IPS-NIHi7 (cell line): Measurements from ENCODE around the gene SYP.
"Not testable (repeated sequence)": the region's sequence is repeated elsewhere in the genome, so short reads cannot be mapped to it uniquely, and the experiment has no call there.

Experiments
- DNase-seq: peaks from one replicate; pipeline ENCODE4 v3.0.0; 2012; ENCODE audit warnings: mixed read lengths; ENCODE audit errors: extremely low spot score

Gene SYP

GRCh38 chrX:49166914-49167739 is 32.9 kb downstream of the SYP start:
- no peak for DNase-seq

DNA sequence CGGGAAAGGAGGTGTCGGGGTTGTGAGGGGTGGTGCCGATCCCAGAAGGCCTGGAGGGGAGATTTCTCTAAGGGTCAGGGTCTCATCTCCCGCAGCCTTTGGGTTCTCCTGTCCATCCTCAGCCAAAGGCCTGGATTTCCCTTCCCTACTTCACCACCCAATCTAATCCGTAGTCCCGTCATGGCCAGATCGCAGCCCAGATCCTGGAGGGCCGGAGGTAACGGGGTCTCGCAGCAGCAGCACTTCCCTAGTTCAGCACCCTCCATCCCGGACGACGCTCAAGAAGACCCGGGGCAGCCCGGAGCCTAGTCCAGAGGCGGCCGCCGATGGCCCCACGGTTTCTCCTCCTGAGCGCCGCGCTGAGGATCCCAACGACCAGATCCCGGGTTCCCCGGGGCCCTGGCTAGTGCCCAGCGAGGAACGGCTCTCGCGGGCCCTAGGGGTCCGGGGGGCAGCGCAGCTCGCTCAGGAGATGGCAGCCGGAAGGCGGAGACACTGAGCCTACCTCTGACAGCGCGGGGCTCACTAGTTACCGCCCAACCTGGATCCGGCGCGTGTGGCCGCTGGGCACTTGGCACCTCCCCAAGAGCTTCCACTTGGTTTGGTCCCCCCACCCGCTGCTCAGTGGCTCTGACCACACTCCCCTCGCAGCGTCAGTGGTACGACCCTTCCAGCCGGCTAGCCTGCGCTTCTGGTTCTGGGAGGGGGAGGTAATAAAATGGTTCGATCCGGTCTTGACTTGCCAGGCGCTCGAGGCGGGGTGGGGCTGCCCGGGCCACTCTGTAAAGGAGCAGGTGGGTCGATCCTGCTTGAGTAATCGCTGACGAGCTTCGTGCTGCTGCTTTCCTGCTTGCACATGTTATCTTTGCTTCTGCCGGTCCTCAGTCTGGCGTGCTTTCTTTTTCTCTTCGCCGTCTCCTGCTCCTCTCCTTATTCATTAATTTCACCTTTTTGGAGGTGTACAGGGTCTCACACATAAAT is 33.8 kb downstream of the SYP start:
- DNase-seq: peak; percentile 63

GRCh38 chrX:49164589-49165360 is 35.2 kb downstream of the SYP start:
- DNase-seq: no peak

DNA sequence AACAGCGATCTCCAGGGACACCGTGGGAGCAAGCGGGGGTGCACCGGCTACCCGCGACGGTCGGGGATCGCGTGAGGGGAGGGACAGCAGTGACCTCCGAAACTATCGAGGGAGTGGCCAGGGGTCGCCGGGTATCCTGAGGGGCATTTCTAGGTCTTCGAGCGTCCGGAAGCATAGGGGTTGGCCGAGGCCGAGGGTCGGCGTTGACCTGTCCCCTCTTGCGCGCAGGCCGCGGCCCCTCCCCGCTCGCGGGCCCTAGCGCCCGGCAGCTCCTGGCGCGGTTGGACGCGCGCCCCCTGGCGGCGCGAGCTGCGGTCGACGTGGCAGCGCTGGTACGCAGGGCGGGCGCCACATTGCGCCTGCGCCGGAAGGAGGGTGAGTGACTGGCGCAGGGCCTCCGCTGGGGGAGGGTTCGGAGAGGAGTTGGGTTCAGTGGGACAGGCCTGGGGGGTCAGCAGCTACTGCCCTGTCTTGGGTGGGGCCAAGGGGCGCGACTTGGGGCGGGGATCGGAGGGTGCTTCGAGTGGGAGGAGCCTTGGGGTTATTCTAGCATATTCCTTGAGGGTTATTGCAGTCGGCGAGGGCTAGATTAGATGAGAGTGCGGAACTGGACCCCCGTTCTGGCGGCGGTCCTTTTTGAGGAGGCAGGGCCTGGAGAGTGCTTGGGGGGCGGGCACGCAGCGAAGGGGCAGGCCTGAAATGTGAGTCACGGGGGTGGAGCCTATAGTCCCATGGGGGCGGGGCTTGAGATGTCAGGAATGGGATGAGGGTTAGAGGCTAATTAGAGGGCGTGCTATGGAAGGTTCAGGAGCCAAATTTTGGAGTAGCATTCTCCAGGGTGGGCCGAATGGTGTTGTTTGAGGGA is 36.2 kb downstream of the SYP start:
- peak; percentile 65 for DNase-seq

GRCh38 chrX:49162620-49163019 is 37.4 kb downstream of the SYP start, which contains the start of gene MAGIX:
Gene MAGIX, plus strand, starts transcription at chrX:49162758. Its CDS starts 132 bp downstream, at chrX:49162890.
- DNase-seq: no peak

GRCh38 chrX:49161632-49162031 is 38.4 kb downstream of the SYP start:
- no peak for DNase-seq

DNA sequence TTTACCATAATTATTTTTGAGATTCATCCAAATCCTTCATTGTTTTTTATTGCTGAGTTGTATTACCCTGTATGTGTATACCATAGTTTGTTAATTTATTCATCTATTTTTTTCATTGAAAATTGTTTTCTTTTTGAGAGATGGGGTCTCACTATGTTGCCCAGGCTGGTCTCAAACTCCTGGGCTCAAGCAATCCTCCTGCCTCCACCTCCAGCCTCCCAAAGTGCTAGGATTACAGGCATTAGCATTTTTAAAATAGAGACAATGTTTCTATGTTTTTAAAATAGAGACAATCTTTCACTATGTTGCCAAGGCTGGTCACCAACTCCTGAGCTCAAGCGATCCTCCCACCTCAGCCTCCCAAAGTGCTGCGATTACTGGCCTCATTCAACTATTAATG is 39.1 kb downstream of the SYP start:
- DNase-seq: no peak

DNA sequence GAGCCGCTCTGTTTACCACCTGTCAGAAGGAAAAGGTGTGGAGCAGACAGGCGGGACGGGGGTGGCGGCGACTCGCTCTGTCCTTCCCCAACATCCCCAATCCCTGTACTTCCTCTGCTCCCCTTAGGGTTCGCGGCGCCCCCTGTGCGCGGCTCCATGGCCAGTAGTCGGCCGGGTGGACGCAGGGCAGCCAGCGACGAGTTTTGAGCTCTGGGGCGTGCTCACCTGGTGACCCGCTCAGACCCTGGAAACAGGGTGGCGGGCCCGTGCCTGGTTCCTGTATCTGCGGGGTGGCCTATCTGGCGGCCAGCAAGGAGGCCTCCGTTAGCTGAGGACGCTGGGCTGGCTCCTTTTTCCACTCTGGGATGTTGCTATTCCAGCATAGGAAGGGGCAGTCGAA is 42.8 kb downstream of the SYP start:
- no peak for DNase-seq

DNA sequence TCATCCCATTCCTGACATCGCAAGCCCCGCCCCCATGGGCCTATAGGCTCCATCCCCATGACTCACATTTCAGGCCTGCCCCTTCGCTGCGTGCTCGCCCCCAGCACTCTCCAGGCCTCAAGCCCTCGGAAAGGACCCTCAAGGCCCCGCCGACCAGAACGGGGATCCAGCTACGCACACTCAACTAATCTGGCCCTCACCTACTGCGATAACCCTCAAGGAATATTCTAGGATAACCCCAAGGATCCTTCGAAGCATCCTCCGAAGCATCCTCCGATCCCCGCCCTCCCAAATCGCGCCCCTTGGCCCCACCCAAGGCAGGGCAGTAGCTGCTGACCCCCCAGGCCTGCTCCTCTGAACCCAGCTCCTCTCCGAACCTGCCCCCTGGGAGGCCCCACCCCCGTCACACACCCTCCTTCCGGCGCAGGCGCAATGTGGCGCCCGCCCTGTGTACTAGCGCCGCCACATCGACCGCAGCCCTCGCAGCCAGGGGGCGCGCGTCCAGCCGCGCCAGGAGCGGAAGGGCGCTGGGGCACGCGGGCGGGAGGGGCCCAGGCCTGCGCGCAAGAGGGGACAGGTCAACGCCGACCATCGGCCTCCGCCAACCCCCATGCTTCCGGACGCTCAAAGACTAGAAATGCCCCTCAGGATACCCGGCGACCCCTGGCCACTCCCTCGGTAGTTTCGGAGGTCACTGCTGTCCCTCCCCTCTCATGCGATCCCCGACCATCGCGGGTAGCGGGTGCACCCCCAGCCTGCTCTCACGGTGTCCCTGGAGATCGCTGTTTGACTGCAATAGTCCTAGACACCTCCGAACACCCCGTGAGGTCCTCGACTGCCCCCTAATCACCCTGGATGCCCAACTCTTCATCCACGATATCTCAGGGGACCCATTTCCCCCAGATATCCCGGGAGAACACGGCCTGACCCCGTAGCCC is 43.8 kb downstream of the SYP start:
- DNase-seq: peak; percentile 73

GRCh38 chrX:49155243-49155899 is 44.6 kb downstream of the SYP start:
- DNase-seq: peak; percentile 56

DNA sequence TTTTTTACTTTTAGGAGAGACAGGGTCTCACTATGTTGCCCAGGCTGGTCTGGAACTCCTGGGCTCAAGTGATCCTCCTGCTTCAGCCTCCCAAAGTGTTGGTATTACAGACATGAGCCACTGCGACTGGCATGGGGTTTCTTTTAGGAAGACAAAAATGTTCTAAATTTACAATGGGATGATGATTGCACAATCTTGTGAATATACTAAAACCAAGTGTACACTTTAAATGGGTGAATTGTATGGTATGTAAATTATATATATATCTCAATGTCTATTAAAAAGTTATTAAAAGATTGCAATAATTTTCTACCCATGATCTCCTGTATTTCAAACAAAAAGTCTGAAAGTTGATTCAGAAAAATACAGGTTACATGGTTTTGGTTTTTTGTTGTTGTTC is 46.5 kb downstream of the SYP start:
- no peak for DNase-seq

GRCh38 chrX:49149291-49149690 is 50.7 kb downstream of the SYP start:
- DNase-seq: not testable (repeated sequence)

DNA sequence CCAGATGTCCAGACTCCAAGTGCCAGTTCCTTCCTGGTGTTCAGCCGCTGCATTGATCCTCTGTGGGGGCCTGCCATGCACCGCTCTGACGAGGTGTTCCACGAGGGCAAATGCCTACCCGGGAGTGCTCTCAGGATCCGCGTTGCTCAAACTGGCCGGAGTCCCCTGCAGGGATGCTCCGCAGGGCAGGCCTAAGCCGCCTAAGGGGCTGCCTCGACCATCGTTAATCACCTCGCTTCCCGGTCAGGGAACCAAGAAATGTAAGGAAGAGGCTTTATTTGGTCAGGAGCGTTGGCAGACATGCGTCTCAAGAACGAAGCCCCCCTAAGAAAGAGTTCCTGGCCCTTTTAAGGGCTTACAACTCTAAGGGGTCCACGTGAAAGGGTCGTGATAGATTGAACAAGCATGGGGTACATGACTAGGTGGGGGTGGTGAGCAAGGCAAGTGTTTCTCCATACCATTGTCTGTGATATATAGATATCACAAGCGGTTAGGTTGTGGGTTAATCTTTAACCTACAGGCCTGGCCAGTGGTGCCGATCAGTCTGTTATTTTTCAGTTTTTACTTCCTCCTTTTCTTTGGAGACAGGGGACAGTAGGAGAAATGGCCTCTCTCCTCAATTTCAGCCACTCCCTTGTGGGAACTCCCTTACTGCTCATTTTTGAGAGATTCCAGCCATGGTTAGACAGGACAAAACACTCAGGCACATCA is 51.4 kb downstream of the SYP start:
- not testable (repeated sequence) for DNase-seq

- DNase-seq: no peak
These were observed 52.1 kb downstream of the SYP start for GRCh38 chrX:49147936-49148335.

- no peak for DNase-seq
These were observed 52.7 kb downstream of the SYP start for GRCh38 chrX:49147282-49147681.

- DNase-seq: not testable (repeated sequence)
These were observed 56.8 kb downstream of the SYP start for GRCh38 chrX:49143154-49143553.

DNA sequence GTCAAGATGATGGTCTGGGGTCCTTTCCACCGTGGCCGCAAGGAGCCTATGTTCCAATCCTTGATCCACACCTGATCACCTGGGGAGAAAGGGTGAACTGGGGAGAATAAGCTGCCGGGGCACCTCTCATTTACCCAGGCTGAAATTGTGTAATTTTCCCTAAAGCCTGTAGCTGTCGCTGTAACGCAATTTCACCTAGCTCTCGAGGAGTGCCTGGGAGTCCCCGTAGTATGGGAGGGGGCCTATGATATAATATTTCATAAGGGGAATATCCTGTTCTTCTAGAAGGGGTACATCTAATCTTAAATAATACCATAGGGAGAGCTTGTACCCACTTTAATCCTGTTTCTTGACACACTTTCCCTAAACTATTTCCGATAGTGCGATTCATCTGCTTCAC is 57.7 kb downstream of the SYP start:
- not testable (repeated sequence) for DNase-seq

DNA sequence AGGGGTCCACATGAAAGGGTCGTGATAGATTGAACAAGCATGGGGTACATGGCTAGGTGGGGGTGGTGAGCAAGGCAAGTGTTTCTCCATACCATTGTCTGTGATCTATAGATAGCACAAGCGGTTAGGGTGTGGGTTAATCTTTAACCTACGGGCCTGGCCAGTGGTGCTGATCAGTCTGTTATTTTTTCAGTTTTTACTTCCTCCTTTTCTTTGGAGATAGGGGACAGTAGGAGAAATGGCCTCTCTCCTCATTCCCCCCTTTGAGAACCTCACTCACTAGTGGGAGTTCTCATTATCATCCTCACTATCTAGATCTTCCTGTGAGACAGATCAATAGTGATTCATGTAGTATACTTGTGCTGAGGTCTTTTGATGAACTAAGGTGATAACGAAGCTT is 60.3 kb downstream of the SYP start:
- DNase-seq: no peak
